PC-9 (cell line): ENCODE data around the gene ERRFI1.

Experiments used
- EZH2 ChIP-seq: fragments of 200-600 bp; sonication (generic); IDR thresholded peaks from 2 replicates; pipeline ENCODE4 v1.8.0; 2017; ENCODE audit warnings: antibody characterized with exemption, low read depth
- TF ChIP-seq, protein P1 (sequence below): fragments of 200-600 bp; sonication (generic); conservative IDR thresholded peaks from 2 replicates; pipeline ENCODE4 v1.6.1; 2017; ENCODE audit warnings: mixed run types, antibody characterized with exemption, mild to moderate bottlenecking, moderate library complexity

DNA sequence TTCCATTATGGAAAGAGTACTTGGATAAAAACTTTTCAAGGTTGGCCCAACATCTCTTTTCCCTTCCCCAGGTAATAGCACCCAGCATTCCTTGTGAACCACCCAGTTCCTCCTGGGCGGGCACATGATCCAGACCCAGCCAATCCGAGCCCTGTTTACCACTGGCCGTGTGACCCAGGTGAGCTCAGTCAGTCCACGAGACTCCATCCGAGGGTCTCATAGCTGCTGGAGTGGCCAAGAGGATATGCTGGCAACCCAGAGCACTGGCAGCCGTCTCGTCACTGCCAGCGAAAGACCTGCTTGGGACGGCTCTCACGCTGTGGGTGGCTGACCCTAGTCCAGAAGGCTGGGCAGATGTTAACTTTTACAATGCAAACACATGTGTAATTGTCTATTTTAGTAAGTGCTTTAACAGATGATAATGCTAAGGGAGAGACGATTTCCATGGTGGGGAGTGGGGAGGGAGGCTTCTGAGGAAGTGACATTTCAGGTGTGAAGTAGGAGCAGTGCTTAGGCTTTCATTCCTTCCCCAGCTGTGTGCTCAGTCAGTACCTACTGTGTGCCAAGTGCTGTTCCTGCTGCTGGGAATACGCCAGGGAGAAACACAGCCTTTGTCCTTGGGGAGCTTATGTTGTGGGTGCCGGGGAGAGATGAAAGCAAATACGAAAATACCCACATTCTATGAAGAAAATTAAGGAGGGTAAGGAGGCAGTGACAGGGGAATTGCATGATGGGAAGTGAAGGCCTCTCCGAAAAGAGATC lies 40.1 kb downstream of the ERRFI1 start:
- TF ChIP-seq, protein P1, sequence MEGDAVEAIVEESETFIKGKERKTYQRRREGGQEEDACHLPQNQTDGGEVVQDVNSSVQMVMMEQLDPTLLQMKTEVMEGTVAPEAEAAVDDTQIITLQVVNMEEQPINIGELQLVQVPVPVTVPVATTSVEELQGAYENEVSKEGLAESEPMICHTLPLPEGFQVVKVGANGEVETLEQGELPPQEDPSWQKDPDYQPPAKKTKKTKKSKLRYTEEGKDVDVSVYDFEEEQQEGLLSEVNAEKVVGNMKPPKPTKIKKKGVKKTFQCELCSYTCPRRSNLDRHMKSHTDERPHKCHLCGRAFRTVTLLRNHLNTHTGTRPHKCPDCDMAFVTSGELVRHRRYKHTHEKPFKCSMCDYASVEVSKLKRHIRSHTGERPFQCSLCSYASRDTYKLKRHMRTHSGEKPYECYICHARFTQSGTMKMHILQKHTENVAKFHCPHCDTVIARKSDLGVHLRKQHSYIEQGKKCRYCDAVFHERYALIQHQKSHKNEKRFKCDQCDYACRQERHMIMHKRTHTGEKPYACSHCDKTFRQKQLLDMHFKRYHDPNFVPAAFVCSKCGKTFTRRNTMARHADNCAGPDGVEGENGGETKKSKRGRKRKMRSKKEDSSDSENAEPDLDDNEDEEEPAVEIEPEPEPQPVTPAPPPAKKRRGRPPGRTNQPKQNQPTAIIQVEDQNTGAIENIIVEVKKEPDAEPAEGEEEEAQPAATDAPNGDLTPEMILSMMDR = no peak
- no peak for TF ChIP-seq EZH2
